SK-N-DZ (cell line): ENCODE results near the gene UBL7.

ENCODE experiments used
- DNase-seq: peaks from one replicate; pipeline ENCODE4 v3.0.0-alpha.2; 2015; ENCODE audit warnings: low spot score

UBL7 gene

DNA sequence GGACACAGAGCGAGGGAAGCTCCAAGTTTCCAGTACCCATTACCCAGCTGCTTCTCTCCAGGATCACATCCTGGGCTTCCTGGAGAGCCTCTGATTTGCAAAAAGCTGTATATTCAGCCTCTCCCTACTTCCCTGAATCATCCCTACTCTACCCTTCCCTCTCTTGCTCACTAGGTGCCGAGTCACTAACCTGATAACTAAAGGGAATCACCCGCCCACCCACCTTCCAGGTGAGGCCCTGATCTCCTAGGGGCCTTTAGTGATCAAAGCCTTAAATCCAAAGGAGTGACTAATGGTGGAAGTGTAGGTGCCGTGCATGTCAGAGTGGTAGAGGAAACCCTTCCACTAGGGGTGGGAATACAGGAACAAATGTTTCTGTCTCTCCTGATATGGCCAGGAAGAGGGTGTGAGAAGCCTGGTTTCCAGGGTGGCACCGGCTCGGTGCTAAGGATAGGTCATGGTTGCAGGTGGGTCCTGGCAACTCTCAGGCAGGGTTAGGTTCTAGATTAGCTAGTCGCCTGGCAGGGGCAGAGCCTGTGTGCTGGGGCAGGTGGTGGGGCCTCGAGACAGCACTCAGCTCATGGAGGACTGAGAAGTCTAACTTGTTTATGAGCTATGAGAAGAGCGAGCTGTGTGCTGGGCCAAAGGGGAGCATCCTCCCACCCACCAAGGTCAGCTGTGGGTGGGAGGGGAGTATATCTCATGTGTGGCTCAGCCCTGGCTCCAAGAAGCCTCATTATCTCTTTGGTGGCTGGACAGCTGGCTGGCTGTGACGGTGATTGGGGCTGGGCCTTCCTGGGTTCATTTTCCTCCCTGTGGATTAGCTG, 37.3 kb downstream of the UBL7 start:
- no peak for DNase-seq

DNA sequence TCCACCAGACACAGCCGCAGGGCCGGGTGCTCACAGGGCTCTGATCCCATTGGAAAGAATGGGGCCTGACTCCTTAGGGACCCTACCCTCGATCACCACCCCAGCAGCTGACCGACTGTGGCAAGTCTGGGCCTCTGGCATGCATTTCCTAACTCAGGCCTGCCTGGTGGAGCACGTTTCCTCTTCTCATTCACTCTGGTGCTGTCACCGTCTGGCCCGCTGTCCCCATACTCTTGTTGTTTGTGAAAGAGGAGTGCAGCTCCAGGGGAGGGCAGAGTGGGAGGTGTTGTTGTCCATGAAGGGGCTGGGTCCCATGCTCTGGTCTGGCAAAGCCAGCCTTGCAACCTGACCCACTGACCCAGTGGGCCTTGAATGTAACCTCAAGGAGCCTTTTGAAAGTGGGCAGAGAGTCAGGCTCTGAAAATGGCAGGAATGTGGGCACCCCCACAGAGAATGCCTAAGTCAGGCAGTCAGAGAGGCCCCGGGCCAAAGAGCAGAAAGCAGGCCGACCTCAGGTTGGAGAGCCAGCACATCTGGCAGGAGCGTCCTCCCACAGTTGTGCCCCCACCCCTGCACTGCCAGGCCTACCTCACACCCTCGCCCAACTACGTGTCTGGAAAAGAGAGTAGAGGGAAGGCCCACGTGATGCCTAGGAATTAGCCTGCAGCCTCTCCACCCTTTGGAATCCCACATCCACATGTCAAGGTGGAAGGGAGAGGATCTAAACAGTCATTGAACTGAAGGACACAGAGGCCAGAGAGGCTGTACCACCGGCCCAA, 38.1 kb downstream of the UBL7 start:
- no peak for DNase-seq

DNA sequence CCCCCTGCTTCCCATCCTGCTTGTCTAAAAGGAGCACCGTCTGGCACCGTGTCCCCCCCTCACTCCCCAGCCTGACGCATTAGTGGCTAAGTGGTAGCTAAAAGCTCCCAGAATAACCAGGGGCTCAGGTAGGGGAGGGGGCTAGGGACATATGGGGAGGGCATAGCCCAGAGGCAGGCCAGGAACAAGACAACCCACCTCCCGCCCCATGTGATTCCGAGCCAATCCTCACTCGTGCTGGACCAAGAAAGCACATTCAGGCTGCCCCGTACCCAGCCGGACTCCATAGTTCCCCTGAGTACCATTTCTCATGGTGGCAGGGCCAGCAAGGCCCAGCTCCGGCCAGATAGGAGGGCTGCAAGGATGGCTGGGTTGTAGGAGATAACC, 38.7 kb downstream of the UBL7 start:
- DNase-seq: no peak

DNA sequence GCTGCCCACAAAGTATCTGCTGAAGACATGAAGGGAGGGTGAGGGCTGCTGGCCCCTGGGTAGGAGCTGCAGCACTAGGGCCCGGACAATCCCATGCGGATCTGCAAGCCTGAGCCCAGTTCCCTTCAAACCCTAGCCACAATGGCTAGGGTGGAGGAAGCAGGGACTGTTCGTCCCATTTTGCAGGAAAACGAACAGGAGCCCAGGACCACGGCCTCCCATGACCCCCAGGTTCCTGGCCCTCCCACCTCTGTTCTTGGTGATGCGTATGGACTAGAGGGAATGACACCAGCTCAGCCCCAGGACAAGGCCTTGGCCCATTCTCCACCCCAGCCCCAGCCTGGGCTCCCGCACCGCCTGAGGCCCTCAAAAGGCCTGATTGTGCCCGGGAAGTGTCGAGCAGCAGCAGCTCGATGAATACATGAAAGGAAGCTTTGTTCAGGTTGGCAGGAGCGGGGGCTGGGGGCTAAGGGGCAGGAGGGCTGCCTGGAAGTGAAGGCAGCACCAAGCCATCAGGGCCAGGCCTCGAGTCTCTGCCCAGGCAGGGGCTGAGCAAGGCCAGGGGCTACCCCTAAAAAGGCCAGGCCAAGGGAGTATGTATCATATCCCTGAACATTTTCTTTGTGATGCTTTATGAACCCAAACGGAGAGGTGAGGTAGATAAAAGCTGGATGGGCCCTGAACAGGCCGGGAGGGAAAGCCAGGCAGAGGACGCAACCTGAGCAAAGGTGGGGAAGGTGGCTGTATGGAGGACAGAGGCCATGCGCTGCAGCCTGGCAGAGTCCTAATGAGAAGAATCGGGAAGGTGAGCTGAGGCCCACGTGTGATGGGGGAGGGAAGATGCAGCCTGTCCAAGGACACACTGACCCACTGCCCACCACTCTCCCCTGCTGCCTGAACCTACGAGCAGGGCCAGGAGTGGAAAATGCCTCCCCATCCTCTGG, 39.4 kb downstream of the UBL7 start:
- DNase-seq: no peak

DNA sequence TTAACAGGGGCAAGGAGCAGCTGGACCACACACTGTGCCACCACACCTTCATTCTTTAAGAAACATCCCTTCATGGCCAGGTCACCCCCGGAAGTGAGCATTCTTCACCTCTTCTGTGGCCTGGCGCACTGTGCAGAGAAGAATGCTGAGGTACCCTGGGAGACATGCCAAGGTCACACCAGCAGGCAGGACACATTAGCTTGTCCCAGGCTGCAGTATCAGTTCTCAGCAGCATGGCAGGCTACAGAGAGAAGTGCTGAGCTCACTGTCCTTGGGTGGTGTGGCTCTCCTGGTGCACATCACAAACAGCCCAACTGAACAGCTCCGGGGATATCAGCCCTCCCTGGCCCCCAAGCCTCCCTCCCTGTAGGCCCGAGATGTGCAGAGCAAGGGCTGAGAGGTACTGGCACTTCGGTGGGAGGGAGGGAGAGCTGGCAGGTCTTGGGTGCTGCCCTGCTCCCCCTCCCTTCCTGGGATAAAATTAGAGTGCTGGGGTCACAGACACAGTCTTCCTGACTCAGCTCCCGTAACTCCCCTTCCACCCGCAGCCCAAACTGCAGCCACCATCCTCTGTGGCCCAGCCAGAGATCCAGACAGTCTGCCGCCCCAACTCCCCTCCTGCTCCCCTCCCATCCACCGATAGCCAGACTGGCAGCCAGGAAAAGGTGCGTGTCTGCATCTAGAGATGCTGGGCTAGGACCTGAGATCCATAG, 40.6 kb downstream of the UBL7 start:
- DNase-seq: no peak

DNA sequence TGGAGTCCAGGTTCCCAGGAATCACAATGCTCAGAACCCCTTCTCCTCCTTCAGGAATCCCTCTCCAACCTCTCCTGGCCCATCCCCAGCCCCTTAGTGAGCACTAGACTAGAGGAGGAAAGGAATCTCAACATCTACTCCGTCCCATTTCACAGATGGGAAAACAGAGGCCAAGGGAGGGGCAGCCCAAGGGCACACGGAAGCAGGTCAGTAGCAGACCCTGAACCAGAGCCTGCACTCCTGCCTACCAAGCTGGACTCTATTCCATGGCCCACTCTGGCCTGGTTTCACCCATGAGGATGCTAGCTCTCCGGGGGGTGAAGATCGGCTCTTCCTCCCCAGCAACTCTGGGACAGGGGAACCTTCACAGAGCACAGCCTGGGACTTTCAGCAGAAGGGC, 41.5 kb downstream of the UBL7 start:
- DNase-seq: no peak

DNA sequence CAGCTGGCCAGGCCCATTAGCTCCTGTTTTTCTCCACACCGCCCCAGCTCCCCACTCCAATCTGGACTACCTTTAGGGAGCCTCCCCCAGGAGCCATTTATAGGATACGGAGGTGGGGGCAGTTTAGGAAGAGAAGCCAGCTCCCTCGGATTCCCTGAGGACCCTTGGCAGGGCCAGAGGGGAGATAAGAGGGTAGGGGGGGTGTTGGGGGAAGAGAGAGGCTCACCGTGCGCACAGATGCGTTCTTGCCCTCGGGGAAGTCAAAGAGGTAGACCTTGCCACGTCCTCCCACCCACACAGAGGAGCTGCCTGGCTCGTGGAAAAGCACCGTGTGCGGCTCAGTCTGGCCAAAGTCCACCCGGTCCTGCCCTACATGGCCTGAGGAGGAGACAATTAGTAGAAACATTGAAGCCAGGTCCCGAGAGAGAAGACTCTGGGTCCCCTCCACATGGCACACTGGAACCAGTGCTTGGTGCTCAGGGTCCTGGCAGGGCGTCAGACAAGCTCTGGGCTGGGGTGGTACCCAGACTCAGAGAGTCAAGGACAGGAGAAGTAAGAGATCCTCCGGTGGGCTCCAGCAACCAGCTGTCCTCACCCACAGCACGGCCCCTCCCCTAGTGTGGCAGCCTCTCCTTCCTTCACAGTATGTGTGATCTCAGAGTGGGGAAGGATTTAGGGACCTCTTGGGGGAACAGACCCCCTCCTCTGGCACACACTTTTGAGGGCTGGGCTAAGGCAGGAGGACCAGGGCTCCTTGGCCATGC, 42.2 kb downstream of the UBL7 start:
- DNase-seq: no peak

DNA sequence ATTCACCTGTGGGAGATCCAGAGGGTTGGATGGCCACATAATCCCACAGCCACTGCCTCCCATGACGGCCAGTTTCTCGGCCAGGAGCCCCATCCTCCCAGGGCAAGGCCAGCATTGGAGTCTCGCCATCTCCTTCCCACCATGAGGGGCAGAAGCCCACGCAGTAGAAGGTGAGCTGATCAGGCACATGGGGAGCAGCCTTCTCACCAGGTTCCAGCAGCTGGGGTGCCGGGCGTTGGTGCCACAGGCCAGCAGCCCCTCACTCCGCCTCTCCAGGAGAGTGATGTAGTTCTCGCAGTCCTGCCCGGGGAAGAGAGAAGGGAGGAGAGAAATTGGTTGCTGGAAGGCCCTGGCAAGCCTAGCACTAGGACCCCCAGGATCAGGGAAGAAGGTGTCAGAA, 43.3 kb downstream of the UBL7 start:
- no peak for DNase-seq

DNA sequence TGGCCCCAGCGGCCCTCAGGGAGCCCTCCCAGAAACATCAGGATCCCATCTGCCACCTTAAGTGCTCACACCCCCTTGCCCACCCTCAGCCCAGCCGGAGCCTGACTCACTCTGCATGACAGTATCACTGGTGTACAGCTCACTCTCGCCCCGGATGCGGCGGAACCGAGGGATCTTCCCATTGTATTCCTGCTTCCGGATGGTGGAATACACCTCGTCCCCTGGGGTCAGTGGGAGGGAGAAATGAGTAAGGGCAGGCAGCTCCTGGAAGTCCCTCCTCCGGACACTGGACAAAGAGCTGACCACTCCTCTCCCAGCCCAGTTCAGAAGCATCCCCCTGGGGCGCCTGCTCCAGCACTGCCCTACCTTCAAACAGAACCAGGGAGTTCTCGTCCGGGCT, 43.7 kb downstream of the UBL7 start:
- DNase-seq: no peak

DNA sequence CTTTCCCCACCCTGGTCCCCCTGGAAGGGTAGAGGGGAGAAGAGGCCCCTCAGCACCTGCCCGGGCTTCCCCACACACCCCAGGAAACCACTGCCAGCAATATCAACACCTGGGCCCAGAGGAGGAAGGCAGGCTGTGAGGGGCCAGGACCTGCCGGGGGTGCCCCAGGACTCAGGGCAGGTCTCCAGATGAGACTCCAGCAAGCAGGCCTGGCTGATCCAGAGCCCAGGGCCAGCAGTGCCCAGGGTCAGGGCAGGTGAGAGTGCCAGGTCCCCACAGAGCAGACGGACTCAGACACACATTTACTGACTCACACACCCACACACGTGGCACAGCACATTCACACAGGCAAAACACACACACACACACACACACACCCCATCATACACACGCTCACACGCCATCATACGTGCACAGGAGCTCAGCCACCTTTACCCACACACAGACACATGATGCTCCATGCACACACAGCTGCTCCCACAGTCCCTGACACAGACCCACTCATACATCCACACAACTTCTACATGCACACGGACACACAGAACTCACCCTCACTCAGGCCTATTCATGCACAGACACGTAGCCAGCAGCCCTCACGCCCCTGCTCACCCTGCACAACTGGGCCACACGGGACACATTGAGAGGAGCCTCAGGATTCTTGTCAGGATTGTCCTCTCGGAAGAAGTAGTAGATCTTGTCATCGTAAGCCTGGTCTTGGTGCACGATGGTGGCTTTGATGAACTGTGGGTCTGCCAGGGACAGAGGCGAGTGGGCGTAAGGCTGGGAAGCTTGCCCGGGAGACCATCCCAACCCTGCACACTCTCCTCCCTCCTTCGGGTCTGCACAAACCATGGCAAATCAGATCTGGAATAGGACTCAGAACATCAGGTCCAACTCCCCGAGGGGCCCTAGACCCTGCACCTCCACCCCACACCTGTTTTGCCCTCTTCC, 44.7 kb downstream of the UBL7 start:
- DNase-seq: no peak

DNA sequence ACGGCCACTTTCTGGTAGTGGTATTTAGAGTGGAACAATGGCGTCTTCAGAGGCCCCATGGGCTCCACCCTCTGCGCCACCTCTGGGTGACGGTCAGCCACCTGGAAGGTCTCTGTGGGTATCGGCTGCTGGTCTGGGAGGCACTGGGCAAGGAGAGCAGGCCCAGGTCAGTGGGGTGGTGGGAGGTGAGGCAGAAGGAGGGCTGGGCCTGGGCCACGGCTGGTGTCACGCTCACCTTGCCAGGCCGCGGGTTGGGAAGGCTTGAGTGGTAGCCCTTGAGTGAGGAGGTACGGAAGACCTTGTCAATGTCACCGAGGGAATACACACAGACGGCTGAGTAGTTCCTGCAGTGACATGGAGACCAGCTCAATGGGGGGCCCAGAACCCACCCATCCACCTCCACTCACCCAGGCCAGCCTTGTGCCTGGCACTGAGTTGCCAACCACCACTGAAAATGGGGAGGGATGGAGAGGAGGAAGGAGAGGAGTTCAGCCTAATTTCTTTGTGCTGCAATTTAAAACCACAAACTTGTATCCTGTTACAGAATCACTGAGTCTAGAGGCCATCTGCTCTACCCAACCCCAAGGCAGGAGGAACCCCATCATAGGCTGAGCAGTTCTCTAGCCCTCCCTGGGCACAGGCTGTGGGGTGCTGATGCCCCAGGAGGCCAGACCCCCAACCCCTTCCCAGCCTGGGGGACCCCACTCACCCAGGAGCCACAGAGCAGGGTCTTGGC, 46.2 kb downstream of the UBL7 start:
- DNase-seq: no peak

DNA sequence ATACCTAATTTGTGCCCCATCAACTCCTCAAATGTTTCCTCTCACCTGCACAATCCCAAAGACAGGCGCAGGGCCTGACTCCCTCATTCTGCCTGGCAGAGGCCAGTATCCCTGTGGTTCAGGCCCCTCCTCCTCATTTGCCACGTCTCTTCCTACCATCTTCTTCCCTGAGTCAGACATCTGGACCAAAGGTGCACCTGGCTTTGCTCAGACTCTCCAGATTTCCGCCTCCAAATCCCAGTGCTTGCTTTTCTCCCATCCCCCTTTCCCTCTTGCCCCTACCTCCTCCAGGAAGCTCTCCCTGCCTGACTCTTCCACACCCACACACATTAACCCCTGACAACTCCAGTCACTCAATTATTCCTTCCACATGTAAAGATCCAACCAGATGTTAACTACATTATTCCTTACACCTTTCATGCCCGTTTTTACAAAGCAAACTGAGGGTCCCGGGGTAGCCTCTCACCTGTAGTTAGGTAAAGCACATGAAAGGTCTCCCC, 46.8 kb downstream of the UBL7 start:
- DNase-seq: no peak

DNA sequence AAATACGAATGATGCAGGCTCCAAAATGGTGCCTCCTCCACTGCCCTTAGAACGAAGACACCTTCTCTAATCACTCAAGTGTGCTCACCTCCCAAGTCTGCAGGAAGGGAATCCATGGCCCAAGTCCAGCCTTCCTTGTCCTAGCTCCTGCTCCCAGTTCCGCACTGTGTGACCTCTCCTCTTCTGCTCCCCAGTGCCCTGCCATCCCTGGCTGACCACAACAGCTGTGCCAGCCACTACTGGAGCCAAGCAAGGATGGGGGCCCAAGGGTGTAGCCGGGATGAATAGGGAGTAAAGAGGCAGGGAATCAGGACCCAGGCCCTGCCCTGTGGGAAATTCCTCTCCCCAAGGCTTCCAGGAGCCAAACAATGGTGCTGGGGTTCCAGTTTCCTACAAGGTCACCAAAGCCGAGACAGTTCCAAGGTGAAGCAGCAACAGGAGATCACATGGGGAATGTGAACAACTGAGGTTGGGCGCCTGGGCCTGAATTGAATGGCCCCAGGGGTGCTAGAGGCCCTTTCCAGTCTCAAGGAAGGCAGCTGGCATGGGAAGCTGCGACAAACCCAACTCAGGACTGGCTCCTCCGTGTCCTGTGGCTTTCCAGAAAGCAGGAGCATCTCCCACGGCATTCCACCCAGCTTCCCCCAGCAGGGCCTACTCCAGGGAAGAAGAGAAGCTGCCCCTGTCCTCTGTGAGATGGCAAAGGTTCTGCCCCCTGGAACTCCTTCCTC, 47.4 kb downstream of the UBL7 start:
- no peak for DNase-seq

DNA sequence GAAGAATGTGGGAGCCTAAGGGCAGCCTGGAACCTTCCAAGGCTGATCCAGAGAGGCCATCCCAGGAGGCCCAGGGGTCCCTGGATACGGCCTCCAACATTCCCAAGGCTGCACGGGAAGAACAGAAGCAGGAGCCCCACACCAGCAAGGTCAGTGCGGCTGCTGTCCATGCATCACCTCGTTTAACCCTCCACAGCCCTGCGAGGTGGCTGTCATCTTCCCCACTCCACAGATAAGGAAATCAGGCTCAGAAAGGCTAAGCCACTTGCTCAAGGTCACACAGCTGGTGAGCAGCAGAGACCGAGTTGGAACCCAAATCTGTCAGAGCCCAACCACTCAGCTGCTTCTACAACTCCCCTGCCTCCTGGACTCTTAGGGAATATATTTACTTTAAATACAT, 48.8 kb downstream of the UBL7 start:
- no peak for DNase-seq

DNA sequence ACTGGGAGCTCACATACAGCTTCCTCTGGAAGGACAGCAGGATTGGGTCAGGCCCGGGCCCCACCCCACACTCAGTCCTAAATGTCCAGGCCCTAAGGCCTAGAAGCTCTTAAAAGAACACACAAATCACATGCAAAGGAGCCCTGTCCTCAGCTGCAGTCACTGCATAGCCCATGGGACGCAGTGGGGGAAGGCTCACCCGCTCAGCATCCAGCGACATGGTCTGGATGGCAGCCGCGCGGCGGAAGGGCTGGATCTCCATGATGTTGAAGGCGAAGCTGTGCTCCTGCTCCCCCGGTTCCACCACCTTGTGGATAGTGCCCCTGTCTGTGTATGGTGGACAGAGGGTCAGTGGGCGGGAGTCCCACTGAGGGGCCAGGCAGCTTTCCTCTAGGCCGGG, 49.3 kb downstream of the UBL7 start:
- no peak for DNase-seq

DNA sequence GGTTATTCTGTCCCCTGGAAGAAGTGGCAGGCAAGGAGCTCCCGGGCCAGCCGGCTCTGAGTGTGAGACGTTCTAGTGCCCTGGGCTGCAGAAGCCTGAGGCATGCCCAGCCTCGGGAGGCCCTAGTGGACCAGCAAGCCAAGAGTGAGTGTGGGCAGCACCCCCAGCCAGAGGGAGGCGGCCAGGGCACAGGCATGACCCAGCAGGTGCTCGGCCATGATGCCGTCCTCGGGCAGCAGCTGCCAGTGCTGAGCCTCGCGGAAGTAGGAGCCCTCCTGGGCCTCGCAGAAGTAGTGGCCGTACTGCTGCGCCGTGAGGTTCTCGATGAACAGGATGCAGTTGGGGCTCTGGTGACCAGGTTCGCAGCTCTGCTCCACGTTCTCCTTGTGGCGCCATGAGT, 50.5 kb downstream of the UBL7 start:
- DNase-seq: no peak

DNA sequence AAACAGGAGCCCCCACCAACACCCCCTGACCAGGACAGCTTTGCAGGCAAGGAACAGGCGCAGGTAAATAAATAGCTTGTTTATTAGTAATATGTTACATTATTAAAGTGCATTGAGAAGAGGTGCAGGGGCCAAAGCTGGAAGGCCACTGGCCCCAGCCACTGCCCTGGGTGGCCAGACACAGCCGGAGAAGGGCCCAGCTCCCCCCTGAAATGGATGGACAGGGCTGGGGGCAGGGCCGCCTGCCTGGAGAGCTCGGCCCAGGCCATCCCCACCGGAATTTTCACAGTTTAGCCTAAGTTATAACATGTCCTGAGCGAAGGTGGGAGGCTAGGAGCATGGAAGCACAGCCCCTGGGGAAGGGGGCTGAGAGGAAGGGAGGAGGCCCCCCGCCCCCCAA, 51.7 kb downstream of the UBL7 start:
- DNase-seq: no peak

DNA sequence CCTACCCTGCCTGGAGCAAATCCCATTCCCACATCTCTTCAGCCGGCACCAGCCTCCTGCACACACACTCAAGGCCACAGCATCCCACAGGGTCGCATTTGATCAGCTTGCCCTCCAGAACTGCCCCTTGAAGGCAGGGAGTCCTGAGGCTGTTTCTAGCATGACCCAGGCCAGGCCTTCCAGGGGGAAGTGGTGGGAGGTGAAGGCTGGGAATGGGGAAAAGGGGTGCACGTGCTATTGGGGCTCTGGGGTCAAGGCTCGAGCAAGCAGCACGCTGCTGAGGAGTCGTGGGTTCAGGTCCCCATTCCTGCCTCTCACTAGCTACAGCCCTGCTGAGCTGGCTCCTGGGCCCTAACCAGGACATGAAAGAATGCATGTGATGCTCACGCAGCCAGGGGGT, 52.1 kb downstream of the UBL7 start:
- DNase-seq: no peak
